ENCODE measurements around the gene NHSL2.

Gene NHSL2

DNA sequence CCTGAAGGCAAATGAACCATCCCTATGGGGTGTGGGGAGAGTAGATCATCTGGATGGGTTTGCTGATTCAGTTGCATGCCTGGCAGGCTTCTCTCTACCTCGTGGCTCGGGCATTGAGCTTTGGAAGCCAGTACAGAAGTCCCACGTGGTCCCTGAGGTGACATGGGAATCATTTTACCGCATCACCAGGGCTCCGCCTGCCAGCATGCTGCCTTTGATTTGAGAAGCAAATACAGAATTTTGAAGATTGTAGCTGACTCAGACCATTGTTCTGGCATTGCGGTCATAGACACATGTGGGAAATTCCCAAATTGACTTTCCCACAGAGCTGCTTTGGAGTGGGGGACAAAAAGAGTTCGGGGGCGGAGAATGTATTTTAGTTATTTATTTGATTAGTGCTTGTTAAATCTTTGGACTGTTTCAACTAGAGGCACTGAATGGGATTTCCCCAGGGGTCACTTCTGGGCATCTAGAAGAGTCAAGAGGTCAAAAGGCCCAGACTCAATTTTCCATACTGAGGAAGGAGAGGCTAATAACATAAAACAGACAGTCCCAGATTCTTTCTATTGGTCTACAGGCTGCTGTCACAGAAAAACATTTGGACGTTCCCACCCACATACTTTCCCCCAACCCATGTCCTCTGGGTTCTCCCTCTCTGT is 79.3 kb downstream of the NHSL2 start:
- in situ Hi-C loops (cut with HindIII; ENCODE audit: low sequenced_read_pairs), result no loop called here

DNA sequence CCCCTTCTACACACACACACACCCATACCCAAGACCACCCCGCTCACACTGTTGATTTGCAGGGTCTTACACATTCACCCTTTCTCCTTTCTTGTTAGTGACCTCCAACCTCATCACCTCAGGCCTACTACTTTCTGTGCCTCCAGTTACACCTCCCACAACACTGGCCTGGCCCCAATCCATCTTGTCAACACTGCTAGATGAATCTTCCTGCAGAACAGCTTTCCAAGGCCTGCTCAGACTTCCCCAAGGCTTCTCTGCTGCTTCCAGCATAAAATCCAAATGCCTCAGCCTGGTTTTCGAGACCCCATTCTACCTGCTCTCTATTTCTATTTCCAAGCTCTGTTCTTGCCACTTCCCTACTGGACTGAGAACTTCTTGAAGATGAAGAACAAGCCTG is 79.9 kb downstream of the NHSL2 start:
- in situ Hi-C loops (cut with HindIII; ENCODE audit: low sequenced_read_pairs), result no loop called here

DNA sequence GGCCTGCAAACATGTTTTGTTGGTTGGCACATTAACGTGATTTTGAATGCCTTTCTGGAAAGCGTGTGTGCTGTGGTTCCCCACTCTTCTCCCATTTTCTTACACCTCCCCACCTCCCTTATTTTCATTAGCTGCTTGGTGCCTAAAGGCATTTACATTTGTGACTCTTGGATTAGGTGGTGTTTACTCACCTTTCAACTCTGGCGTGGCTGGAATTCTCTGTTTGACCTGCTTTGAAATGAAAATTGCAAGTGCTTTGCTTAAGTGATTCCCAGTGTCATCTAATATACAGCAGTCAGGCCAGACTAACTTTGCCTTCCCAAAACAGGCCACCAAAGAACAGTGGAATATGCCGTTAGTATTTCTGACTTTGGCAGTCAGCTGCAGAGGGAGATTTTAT is 80.5 kb downstream of the NHSL2 start:
- in situ Hi-C loops (cut with HindIII; ENCODE audit: low sequenced_read_pairs), result no loop called here

DNA sequence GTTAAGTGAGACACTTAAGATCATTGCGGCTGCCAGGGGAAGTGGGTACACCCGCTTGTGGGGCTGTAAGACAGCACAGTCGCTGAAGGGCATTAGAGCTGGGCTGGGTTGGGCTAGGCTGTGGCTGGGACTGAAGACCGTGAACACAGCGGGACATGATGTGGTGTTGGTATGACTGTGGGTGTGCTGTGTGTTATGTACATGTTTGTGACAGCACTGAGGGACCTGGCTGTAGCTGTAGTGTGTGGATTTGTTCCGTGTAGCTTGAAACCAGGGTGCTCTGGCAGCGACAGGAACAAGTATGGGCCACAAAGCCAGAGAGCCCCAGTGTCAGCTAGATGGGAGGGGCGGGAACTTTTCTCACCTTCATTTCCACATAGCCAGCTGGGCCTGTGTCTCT is 82.1 kb downstream of the NHSL2 start:
- in situ Hi-C loops (cut with HindIII; ENCODE audit: low sequenced_read_pairs), result no loop called here

DNA sequence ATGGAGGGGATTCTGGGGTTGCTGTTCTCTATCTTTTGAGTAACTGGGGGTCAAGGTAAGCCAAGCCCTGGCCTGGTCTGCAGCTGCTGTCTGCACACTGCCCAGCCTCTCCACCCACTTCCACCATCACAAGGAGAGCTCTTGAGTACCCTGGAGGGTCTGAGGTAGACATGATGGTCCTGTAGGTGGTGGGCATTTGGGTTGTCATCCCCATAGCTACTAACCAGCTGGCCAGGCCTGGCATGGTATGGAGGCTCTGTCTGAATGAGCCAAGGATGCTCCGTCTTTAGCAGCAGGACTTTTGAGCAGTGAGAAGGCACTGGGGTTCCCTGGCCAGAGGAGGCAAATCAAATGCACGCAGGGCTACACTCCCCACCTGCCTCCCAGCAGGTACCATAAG is 82.7 kb downstream of the NHSL2 start:
- in situ Hi-C loops (cut with HindIII; ENCODE audit: low sequenced_read_pairs), result no loop called here

DNA sequence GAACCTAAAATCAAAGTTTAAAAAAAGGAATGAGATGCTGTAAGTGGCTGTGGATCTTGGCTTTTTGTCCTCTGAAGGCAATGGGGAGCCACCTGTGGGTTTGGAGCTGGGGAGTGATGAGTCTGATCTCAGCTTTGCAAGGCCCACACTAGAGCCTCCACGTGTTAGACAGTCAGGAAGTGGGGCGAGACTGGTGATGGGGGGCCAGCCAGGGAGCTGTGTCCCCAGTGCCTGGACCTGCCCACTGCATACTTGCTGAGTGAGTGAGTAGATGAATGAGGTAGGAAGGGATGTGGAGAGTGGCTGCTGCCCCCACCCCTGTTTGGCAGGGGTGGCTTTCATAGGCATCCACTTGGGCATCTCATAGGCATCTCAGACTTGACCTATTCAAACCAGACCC is 84.0 kb downstream of the NHSL2 start:
- in situ Hi-C loops (cut with HindIII; ENCODE audit: low sequenced_read_pairs), result no loop called here

- in situ Hi-C loops (cut with HindIII; ENCODE audit: low sequenced_read_pairs), result no loop called here
These were observed 84.5 kb downstream of the NHSL2 start for GRCh38 chrX:71995122-71995521.

GRCh38 chrX:71996136-71996535 is 85.5 kb downstream of the NHSL2 start:
- in situ Hi-C loops (cut with HindIII; ENCODE audit: low sequenced_read_pairs), result no loop called here

DNA sequence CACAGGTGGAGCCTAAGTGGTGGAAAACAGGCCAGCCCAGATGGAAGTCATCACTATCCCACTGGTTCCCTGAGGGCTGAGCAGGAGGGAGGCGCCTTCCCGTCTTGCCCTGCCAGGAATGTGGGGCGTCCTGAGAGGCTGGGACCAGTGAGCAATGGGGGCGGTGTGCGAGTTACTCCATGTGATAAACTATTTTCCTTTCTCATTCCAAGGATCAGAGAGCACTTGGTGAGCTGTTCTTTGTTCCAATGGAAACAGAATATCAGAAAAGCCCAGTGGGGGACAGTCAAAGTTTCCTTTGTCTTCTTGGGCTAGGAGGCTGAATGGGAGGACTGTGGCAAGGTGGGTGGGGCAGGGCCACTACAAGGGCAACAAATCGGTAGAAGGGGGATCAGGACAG is 86.2 kb downstream of the NHSL2 start:
- in situ Hi-C loops (cut with HindIII; ENCODE audit: low sequenced_read_pairs), result no loop called here

DNA sequence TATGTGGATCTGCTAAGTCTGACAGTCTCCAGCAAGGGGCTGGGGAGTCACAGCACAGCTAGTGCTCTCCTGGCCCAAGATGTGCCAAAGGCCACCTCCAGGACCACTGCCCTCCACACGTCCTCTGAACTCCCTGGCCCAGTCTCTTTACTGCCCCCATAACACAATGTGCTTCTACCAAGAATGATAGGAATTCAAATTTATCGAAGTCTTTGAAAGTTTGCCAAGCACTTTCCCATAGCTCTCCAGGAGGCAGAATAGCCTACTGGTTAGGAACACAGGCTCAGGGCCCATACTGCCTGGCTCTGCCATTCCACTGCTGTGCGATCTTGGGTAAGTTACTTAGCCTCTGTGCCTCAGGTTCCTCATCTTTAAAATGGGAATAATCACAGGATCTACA is 86.7 kb downstream of the NHSL2 start:
- in situ Hi-C loops (cut with HindIII; ENCODE audit: low sequenced_read_pairs), result no loop called here

- in situ Hi-C loops (cut with HindIII; ENCODE audit: low sequenced_read_pairs), result no loop called here
These were observed 88.3 kb downstream of the NHSL2 start for GRCh38 chrX:71998836-71999509.

GRCh38 chrX:71999535-71999934 is 88.9 kb downstream of the NHSL2 start:
- in situ Hi-C loops (cut with HindIII; ENCODE audit: low sequenced_read_pairs), result no loop called here

DNA sequence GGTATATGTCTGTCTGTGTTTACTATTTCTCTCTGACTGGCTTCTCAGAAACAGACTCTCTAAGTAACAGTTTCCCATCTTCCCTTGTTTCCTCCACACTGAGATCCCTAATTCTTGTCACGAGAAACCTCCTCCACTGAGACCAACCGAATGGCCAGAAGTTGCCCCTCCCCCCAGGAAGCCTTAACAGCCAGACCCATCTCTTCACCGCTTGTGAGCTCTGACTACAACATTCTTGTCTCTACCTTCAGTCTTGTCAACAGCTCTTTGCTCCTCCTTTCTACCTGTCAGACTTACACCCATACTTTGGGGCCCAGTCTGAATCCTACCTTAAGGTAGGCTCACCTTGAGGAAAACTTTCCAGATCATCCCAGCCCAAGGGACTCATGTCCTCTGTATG is 90.8 kb downstream of the NHSL2 start:
- in situ Hi-C loops (cut with HindIII; ENCODE audit: low sequenced_read_pairs), result no loop called here

DNA sequence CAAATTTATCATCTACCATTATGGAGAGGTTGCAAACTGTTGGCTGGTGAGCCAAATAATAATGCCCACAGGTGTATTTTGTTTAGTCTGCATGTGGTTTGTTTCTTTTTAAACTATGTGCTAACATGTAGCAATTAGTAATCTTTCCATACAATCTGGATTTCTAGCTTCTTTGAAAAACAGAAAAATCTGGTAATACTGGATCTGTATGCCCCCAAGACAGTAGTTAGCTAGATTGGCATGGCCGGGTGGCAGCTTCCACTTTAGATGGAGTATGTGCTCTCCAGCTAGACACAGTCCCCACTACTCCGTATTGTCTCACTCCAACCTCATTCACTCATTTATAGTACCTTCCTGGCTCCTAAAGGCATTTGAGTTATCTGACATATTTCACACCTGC is 91.3 kb downstream of the NHSL2 start:
- in situ Hi-C loops (cut with HindIII; ENCODE audit: low sequenced_read_pairs), result no loop called here

DNA sequence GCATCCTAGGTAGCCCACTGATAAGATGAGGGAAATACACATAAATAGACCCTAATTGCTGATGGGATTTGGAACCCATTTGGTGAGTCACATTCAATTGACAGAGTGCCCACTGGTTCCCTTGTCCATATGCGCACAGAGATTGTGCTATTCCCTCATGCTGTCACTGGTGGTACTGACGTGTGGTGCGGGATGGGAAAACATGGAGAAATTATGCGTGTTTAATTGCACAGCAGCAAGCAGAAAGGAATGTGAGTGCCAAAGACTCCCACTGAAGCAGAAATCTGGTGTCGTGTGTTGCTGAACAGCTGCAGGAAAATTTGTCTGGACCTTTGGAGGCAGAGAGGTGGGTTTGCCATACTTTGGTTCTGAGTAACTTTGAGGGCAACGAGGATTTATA is 92.2 kb downstream of the NHSL2 start:
- in situ Hi-C loops (cut with HindIII; ENCODE audit: low sequenced_read_pairs), result no loop called here

DNA sequence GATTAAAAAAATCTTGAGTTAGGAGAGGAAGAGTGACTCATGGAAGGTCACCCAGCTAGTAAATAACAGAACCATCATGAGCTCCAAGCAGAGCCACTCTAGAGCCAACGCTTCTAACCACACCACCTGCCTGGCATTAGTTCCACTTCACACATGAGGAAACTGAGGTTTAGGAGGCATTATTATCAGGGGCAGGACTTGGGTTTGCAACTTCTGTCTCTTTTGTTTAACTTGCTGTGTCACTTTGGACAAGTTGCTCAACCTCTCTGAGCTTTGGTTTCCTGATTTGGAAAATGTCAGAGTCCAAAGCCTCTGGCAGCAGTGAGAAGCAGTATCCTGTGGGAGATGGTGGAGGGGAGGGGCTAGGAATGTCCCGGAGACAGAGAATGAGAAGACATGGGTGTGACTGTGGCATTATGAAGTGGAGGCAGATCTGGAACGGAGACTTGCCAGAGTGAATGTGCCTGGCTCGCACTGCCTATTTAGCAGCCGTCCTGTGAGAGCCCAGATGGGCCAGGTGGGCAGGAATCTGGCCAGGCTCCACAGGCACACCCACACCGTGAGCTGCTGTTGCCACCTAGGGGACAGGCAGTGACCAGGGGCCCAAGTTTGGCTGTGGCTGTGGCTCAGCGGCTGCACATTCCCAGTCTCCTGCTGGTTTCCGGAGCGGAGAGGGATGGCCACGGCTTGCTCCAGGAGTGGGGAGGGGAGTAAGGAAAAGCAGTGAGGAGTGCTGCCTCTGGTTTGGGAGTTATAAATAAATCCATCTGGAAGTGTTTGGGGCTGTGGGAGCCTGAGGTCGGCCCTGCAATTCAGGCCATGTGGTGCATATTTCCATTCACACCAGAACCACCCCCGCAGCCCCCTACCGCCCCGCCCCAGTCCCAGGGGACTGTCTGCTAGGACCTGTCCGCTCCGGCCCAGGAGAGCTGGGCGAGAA is 93.4 kb downstream of the NHSL2 start:
- in situ Hi-C loops (cut with HindIII; ENCODE audit: low sequenced_read_pairs), result no loop called here

DNA sequence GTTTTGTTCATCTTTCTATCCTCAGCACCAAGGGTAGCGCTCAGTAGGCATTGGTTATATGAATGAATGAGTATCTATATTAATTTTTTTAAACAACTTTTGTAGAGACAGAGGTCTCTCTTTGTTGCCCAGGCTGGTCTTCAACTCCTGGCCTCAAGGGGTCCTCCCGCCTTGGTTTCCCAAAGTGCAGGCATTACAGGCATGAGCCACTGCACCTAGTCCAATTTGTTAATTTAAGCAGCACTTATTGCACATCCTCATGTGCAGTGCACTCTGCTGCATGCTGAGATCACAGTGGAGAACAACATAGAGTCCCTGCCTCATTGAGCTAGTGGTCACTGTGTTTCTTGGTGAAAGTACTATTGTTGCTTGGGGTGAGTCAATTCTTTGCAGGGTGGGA is 94.4 kb downstream of the NHSL2 start:
- in situ Hi-C loops (cut with HindIII; ENCODE audit: low sequenced_read_pairs), result no loop called here

DNA sequence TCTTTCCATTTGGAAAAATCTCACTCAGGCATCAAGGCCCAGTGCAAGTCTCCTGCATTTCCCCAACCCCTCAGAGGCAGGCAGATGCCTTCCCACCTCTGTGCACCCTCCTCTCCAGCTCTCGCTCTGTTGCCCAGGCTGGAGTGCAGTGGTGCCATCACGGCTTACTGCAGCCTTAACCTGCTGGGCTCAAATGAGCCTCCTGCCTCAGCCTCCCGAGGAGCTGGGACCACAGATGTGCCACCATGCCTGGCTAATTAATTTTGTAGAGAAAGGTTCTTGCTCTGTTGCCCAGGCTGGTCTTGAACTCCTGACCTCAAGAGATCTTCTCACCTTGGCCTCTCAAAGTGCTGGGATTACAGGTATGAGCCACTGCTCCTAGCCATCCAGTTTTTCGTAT is 95.8 kb downstream of the NHSL2 start:
- in situ Hi-C loops (cut with HindIII; ENCODE audit: low sequenced_read_pairs), result no loop called here

GRCh38 chrX:72009731-72010130 is 99.1 kb downstream of the NHSL2 start:
- in situ Hi-C loops (cut with HindIII; ENCODE audit: low sequenced_read_pairs), result no loop called here

DNA sequence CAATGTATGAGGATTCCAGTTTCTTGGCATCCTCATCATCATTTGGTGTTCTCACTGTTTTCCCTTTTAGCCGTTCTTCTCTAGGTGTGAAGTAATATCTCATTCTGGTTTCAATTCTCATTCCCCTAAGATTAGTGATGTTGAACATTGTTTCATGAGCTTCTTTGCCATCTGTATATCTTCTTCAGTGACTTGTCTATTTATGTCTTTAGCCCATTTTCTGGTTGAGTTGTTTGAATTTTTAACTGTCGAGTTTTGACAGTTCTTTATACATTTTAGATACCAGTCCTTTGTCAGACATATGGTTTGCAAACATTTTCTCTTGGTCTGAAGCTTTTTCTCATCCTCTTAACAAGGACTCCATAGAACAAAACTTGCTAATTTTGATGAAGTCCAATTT is 101.1 kb downstream of the NHSL2 start:
- in situ Hi-C loops (cut with HindIII; ENCODE audit: low sequenced_read_pairs), result no loop called here

- in situ Hi-C loops (cut with HindIII; ENCODE audit: low sequenced_read_pairs), result no loop called here
These were observed 104.7 kb downstream of the NHSL2 start for GRCh38 chrX:72015383-72015782.

Data from DLD1 (cell line).